HCT116 (cell line): ENCODE data around the gene NAA80. TPM values are rescaled to one million over a fixed set of nuclear protein-coding genes. Genes with fewer than 3 reads are reported as not detected.
A peak's percentile ranks its signal among the peaks of the same experiment; 100 is the strongest.

ENCODE experiments used
- ATAC-seq: fragments of 200-7000 bp; cut with Tn5 transposase; 2 replicates; pipeline ENCODE4 v1.9.1; 2020; ENCODE audit warnings: mild to moderate bottlenecking, moderate library complexity
- BruUV-seq: library from RNA; stranded (reverse); fragments of 400-500 nt; replicated peaks from 2 replicates; lab custom pipeline; 2021; lab: Mats Ljungman, UMichigan
- CTCF ChIA-PET: fragments of 300-600 bp; sonication (Branson Sonifier 250); formaldehyde crosslinking; loops from one replicate; lab custom pipeline; 2021; ENCODE audit warnings: antibody characterized with exemption; lab: Charles Lee
- POLR2A ChIA-PET: fragments of 300-600, 350-600 bp; sonication (Branson Sonifier 250); formaldehyde crosslinking; loops from one replicate; lab custom pipeline; 2021; ENCODE audit warnings: antibody characterized with exemption; lab: Charles Lee
- RAD21 ChIA-PET, 2 experiments: fragments of 300-600 bp; sonication (Branson Sonifier 250); formaldehyde crosslinking; loops; one replicate each; lab custom pipeline; 2023; ENCODE audit warnings: low total read pairs in 2 of 2; ENCODE audit not compliant: uncharacterized antibody in 2 of 2, unreplicated experiment in 2 of 2, low non-redundant PET in 1 of 2; lab: Charles Lee
- DNase-seq: peaks from one replicate; pipeline ENCODE4 v3.0.0-alpha.2; 2010; ENCODE audit warnings: low read depth, low spot score
- H2AFZ ChIP-seq: fragments of 200-600 bp; shearing (Covaris generic), sonication (generic); 2 replicates; pipeline ENCODE4 v1.6.1; 2017; ENCODE audit warnings: low read depth, mixed run types, mixed read lengths, antibody characterized with exemption, low read length; ENCODE audit not compliant: poor library complexity, severe bottlenecking
- H3K27ac ChIP-seq: 2 replicates; pipeline ENCODE4 v1.5.1; 2012; ENCODE audit warnings: low read depth, low read length
- H3K27me3 ChIP-seq: fragments of 200-600 bp; sonication (generic); 2 replicates; pipeline ENCODE4 v1.6.1; 2016; ENCODE audit warnings: mixed run types, low read length, mixed read lengths; ENCODE audit not compliant: insufficient read depth
- H3K36me3 ChIP-seq, 2 experiments: fragments of 200-500 bp in 1 of 2; fragments of 200-600 bp in 1 of 2; sonication (Bioruptor generic) in 1 of 2; sonication (generic) in 1 of 2; 2 replicates each; pipeline versions ENCODE4 v1.5.1 to v1.6.1; 2014 to 2016; ENCODE audit warnings: low read length in 2 of 2, inconsistent platforms in 1 of 2, mixed read lengths in 1 of 2, mixed run types in 1 of 2; ENCODE audit not compliant: insufficient read depth in 2 of 2, control insufficient read depth in 1 of 2
- H3K4me1 ChIP-seq, 2 experiments: fragments of 200-600 bp in 1 of 2; sonication (generic) in 1 of 2; 2 replicates each; pipeline versions ENCODE4 v1.5.1 to v1.6.1; 2012 to 2017; ENCODE audit warnings: low read length in 2 of 2, inconsistent platforms in 1 of 2, mild to moderate bottlenecking in 1 of 2, mixed read lengths in 1 of 2, mixed run types in 1 of 2, moderate library complexity in 1 of 2; ENCODE audit not compliant: insufficient read depth in 2 of 2, control insufficient read depth in 1 of 2
- H3K4me2 ChIP-seq: fragments of 200-600 bp; sonication (generic); 2 replicates; pipeline ENCODE4 v1.6.1; 2017; ENCODE audit warnings: mixed run types, low read length, mixed read lengths
- H3K4me3 ChIP-seq, 2 experiments: fragments of 200-600 bp in 1 of 2; sonication (generic) in 1 of 2; replicated peaks in 1 of 2; 2 replicates each; pipeline ENCODE4 v1.5.1; 2011 to 2016; ENCODE audit warnings: low read length in 2 of 2, control low read depth in 1 of 2, low read depth in 1 of 2, mild to moderate bottlenecking in 1 of 2, mixed read lengths in 1 of 2, mixed run types in 1 of 2
- H3K79me2 ChIP-seq: fragments of 200-600 bp; sonication (generic); 2 replicates; pipeline ENCODE4 v1.6.1; 2017; ENCODE audit warnings: mild to moderate bottlenecking, mixed run types, low read length, moderate library complexity, mixed read lengths; ENCODE audit not compliant: insufficient read depth
- H3K9ac ChIP-seq: fragments of 200-600 bp; sonication (generic); 2 replicates; pipeline ENCODE4 v1.6.1; 2016; ENCODE audit warnings: low read length, mixed read lengths
- H3K9me2 ChIP-seq: fragments of 200-600 bp; sonication (generic), shearing (Covaris generic); 2 replicates; pipeline ENCODE4 v1.6.1; 2017; ENCODE audit warnings: mixed run types, mild to moderate bottlenecking, moderate library complexity; ENCODE audit not compliant: insufficient read depth
- H3K9me3 ChIP-seq, 2 experiments: fragments of 200-500 bp in 1 of 2; fragments of 200-600 bp in 1 of 2; sonication (Bioruptor generic) in 1 of 2; sonication (generic) in 1 of 2; 2 replicates each; pipeline ENCODE4 v1.6.1; 2014 to 2017; ENCODE audit warnings: low read length in 2 of 2, mixed read lengths in 2 of 2, inconsistent platforms in 1 of 2, low read depth in 1 of 2, mild to moderate bottlenecking in 1 of 2, mixed run types in 1 of 2, moderate library complexity in 1 of 2; ENCODE audit not compliant: control insufficient read depth in 1 of 2, insufficient read depth in 1 of 2
- H4K20me1 ChIP-seq: fragments of 200-600 bp; sonication (generic), shearing (Covaris generic); 2 replicates; pipeline ENCODE4 v1.6.1; 2017; ENCODE audit warnings: mixed run types, mild to moderate bottlenecking, moderate library complexity; ENCODE audit not compliant: insufficient read depth
- ATF3 ChIP-seq: IDR thresholded peaks from 2 replicates; pipeline ENCODE4 v1.6.1; 2012
- CBX3 ChIP-seq: IDR thresholded peaks from 2 replicates; pipeline ENCODE4 v1.6.1; 2012; ENCODE audit warnings: low read depth
- CTCF ChIP-seq, 3 experiments: fragments of 200-600 bp in 1 of 3; sonication (generic) in 1 of 3; IDR thresholded peaks in 2 of 3; conservative IDR thresholded peaks in 1 of 3; 2 replicates each; pipeline ENCODE4 v1.5.1; 2012 to 2017; ENCODE audit warnings: low read depth in 2 of 3, low read length in 2 of 3, antibody characterized with exemption in 1 of 3, borderline replicate concordance in 1 of 3, control low read depth in 1 of 3, mild to moderate bottlenecking in 1 of 3, mixed read lengths in 1 of 3, mixed run types in 1 of 3, moderate library complexity in 1 of 3; ENCODE audit not compliant: insufficient read depth in 1 of 3
- POLR2A ChIP-seq: IDR thresholded peaks from 2 replicates; pipeline ENCODE4 v1.7.0; 2011; ENCODE audit warnings: borderline replicate concordance; ENCODE audit not compliant: insufficient read depth, insufficient read length; ENCODE audit errors: extremely low read depth
- SIN3A ChIP-seq: IDR thresholded peaks from 2 replicates; pipeline ENCODE4 v1.6.1; 2012; ENCODE audit warnings: low read depth
- SRF ChIP-seq: IDR thresholded peaks from 2 replicates; pipeline ENCODE4 v1.6.1; 2012; ENCODE audit warnings: low read depth
- TCF7L2 ChIP-seq: IDR thresholded peaks from 2 replicates; pipeline ENCODE4 v1.7.0; 2011; ENCODE audit warnings: borderline replicate concordance, inconsistent platforms; ENCODE audit not compliant: insufficient read depth, insufficient read length; ENCODE audit errors: extremely low read depth
- intact Hi-C: fragments of 100-400 bp; cut with micrococcal nuclease; formaldehyde crosslinking; loops from 2 replicates; pipeline ENCODE4 v1.10.0; 2022
- total RNA-seq: library from RNA; stranded (reverse); gene quantifications from one replicate; pipeline ENCODE4 v1.2.1, GENCODE V29; 2021; ENCODE audit not compliant: unreplicated experiment
- TF ChIP-seq, protein P1 (sequence below): IDR thresholded peaks from 2 replicates; pipeline ENCODE4 v1.6.1; 2012

NAA80 gene
- total RNA-seq, 1 experiment from 2014 or later = 21.3 TPM

DNA sequence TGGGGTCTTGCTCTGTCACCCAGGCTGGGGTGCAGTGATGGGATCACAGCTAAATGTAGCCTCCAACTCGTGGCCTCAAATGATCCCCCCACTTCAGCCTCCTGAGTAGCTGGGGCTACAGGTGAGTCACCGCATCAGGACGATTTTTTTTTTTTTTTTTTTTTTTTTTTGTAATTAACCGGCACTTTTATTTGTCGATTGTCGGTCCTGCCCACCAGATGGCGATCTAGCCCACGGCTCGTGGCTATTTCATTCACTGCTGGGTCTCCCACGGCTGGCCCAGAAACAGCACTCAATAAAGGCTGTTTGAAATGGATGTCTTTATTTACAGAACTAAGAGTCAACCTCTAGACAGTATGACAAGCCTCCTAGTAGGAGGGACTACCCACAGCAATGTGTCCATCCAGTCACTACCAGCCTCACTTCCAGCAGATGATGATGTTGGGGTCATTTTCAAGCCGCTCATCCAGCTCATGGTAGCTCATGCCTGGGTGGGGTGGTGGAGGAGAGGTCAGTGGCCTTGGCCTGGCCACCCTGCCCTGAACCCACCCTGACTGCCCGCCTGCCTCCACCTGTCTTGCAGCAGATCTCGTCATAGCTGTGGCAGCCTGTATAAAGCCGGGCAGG is 48.1 kb upstream of the NAA80 start:
- intact Hi-C loops = loop anchor here (1.0 to 5.0 kb wide), 2 partner anchors 203 to 265 kb away; partner anchors contain the start of gene CISH
- Histone ChIP-seq H3K4me3 (no peak overlapping the region), H3K79me2 (peaks cover 15% of the 10 kb centered on the region), H3K4me2 (no peak overlapping the region), H3K36me3 (peaks cover 0 to 8% of the 10 kb centered on the region in 2 experiments; a peak in 1 of 4 replicates), H3K27ac (no peak overlapping the region), H3K27me3 (no peaks in the 10 kb centered on the region), H3K4me1 (peaks cover 11 to 44% of the 10 kb centered on the region in 2 experiments), H3K9ac (no peak overlapping the region), H3K9me3 (no peaks in the 10 kb centered on the region), H3K9me2 (no peaks in the 10 kb centered on the region), H4K20me1 (no peaks in the 10 kb centered on the region), H2AFZ (no peak overlapping the region)
- POLR2A ChIA-PET = interaction anchor here (1.3 to 2.0 kb wide), 2 partner anchors 10 to 195 kb away, joined by 4 to 5 read pairs; no protein-coding TSS in a partner anchor
- RAD21 ChIA-PET = interaction anchor here in 1 of 2 experiments (0.7 to 1.2 kb wide), 3 partner anchors 195 to 280 kb away, joined by 3 read pairs; partner anchors contain the start of gene CISH
- TF ChIP-seq TCF7L2 = no peak
- peak in 2 of 3 experiments; percentile 62 to 70; a peak in 4 of 6 replicates for TF ChIP-seq CTCF (IDR thresholded peaks at IDR 0.05 in 2 of 3, conservative IDR thresholded peaks at IDR 0.05 in 1 of 3; ENCODE audit: borderline replicate concordance in 1 of 3, insufficient read depth in 1 of 3, low read depth in 2 of 3, low read length in 2 of 3)
- TF ChIP-seq, protein P1, sequence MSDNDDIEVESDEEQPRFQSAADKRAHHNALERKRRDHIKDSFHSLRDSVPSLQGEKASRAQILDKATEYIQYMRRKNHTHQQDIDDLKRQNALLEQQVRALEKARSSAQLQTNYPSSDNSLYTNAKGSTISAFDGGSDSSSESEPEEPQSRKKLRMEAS = no peak
- no peak for TF ChIP-seq POLR2A
- TF ChIP-seq SRF = no peak
- TF ChIP-seq CBX3 = no peak
- no peak for TF ChIP-seq SIN3A
- TF ChIP-seq ATF3 = no peak
- CTCF ChIA-PET = interaction anchor here (0.6 to 3.6 kb wide), 14 partner anchors 10 to 269 kb away, joined by 3 to 25 read pairs (median 3); partner anchors contain the start of genes CISH, HYAL3, NAA80 and TUSC2
- DNase-seq (no peak), ATAC-seq (no peak)
- no TSS peak for BruUV-seq
